ENCODE data around the gene LRRC32. TPM values are rescaled to one million over a fixed set of nuclear protein-coding genes. Genes with fewer than 3 reads are reported as not detected.

Gene LRRC32
- total and polyA plus RNA-seq, 2 experiments from 2014 or later: 0.42 to 0.58 TPM

DNA sequence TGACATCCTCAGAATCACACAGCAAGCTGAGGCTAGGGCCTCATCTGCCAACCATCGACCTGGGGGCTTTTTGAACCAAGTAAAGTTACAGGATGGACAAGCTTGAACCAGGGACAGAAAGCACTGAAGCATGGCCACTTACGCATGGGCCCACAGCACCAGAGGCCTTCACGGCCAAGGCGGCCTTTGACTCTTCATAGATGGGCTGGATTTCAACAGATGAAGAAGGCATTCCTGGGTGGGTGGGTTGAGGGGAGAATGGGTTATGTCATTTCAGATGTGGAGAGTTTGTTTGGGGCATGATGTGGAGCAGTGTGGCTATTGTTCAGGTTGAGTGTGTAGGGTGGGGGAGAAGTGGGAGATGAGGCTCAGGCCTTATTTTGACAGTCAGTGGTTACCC, 60.2 kb downstream of the LRRC32 start:
- H3K9me3 Mint-ChIP-seq: peaks cover 9% of the 10 kb centered on the region
- H3K4me1 Mint-ChIP-seq: peaks cover 22% of the 10 kb centered on the region
- Histone ChIP-seq H2AFZ (no peak overlapping the region), H3K4me2 (no peak overlapping the region), H3K79me2 (replicated peaks; ENCODE audit: insufficient read depth) (no peaks in the 10 kb centered on the region), H4K20me1 (replicated peaks; ENCODE audit: insufficient read depth) (no peaks in the 10 kb centered on the region), H3K9me2 (ENCODE audit: insufficient read depth) (no peaks in the 10 kb centered on the region), H3K4me1 (ENCODE audit: insufficient read depth) (no peaks in the 10 kb centered on the region), H3K27me3 (ENCODE audit: insufficient read depth) (no peaks in the 10 kb centered on the region), H3K36me3 (ENCODE audit: insufficient read depth) (no peaks in the 10 kb centered on the region), H3K4me3 (no peak overlapping the region), H3K27ac (ENCODE audit: low read depth) (no peak overlapping the region), H3F3A (replicated peaks; ENCODE audit: low read depth) (no peaks in the 10 kb centered on the region)
- DNase-seq (ENCODE audit: low spot score) (no peak), ATAC-seq (no peak)
- no peak overlapping the region for H3K27ac Mint-ChIP-seq
- TF ChIP-seq ZNF331 (CRISPR knock-in tag; IDR thresholded peaks at IDR 0.05; ENCODE audit: low read depth) (no peak), EZH2 (IDR thresholded peaks at IDR 0.05; ENCODE audit: low read depth, unreplicated experiment) (no peak), POLR2AphosphoS5 (IDR thresholded peaks at IDR 0.05; ENCODE audit: low read depth) (no peak), NANOG (IDR thresholded peaks at IDR 0.05; ENCODE audit: borderline replicate concordance) (no peak), STAT1 (IDR thresholded peaks at IDR 0.05; ENCODE audit: unreplicated experiment) (no peak)
- TF ChIP-seq, protein P1, sequence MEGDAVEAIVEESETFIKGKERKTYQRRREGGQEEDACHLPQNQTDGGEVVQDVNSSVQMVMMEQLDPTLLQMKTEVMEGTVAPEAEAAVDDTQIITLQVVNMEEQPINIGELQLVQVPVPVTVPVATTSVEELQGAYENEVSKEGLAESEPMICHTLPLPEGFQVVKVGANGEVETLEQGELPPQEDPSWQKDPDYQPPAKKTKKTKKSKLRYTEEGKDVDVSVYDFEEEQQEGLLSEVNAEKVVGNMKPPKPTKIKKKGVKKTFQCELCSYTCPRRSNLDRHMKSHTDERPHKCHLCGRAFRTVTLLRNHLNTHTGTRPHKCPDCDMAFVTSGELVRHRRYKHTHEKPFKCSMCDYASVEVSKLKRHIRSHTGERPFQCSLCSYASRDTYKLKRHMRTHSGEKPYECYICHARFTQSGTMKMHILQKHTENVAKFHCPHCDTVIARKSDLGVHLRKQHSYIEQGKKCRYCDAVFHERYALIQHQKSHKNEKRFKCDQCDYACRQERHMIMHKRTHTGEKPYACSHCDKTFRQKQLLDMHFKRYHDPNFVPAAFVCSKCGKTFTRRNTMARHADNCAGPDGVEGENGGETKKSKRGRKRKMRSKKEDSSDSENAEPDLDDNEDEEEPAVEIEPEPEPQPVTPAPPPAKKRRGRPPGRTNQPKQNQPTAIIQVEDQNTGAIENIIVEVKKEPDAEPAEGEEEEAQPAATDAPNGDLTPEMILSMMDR (conservative IDR thresholded peaks at IDR 0.05; ENCODE audit: low read depth in 2 of 2): no peak
- peaks cover 17% of the 10 kb centered on the region for H3K27me3 Mint-ChIP-seq (ENCODE audit: insufficient read depth, low read depth, poor library complexity)
- H3K4me3 Mint-ChIP-seq: no peak overlapping the region
- H3K36me3 Mint-ChIP-seq (ENCODE audit: low read depth): peaks cover 15% of the 10 kb centered on the region

DNA sequence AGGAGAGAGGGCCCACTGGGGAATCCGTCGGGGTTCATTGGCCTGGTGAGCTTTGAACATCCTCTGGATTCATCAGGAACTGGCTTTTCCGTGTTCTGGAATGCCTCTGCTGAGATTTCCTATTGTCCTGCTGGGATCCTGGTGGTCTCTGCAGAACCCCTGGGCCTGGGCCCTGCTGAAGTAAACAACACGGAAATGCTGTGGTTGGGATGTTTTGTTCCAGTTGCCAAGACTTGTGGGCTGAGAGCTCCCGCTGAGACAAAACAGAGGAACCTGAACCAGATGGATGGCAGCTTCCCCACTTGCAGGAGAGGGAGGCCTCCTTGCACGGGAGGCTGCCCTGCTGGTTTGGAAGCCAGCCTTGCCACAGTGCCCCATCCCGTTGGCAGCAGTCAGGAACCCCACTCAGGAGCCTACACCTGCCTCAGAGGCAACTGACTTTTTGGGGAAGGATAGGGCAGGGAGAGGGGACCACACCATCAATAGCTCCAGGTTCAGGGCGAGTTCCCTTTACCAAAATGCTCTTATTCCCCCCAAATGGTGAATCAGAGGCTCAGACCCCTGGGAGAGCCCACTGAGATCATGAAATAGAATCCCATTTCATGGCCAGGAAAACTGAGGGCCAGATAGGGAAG, 60.7 kb downstream of the LRRC32 start:
- no peak overlapping the region for H3K4me2 ChIP-seq
- H3K27me3 ChIP-seq (ENCODE audit: insufficient read depth): no peaks in the 10 kb centered on the region
- Mint-ChIP-seq H3K4me3 (no peak overlapping the region), H3K9me3 (peaks cover 9% of the 10 kb centered on the region), H3K4me1 (peaks cover 22% of the 10 kb centered on the region), H3K27me3 (ENCODE audit: insufficient read depth, low read depth, poor library complexity) (peaks cover 12% of the 10 kb centered on the region), H3K27ac (no peak overlapping the region), H3K36me3 (ENCODE audit: low read depth) (peaks cover 15% of the 10 kb centered on the region)
- no peak overlapping the region for H3K4me3 ChIP-seq
- H3K36me3 ChIP-seq (ENCODE audit: insufficient read depth): no peaks in the 10 kb centered on the region
- peak overlapping the region; percentile 84 for H2AFZ ChIP-seq
- H3F3A ChIP-seq (replicated peaks; ENCODE audit: low read depth): no peaks in the 10 kb centered on the region
- H3K27ac ChIP-seq (ENCODE audit: low read depth): no peak overlapping the region
- ATAC-seq (peak; percentile 67), DNase-seq (ENCODE audit: low spot score) (no peak)
- no peaks in the 10 kb centered on the region for H3K79me2 ChIP-seq (replicated peaks; ENCODE audit: insufficient read depth)
- no peaks in the 10 kb centered on the region for H3K4me1 ChIP-seq (ENCODE audit: insufficient read depth)
- H3K9me2 ChIP-seq (ENCODE audit: insufficient read depth): no peaks in the 10 kb centered on the region
- H4K20me1 ChIP-seq (replicated peaks; ENCODE audit: insufficient read depth): no peaks in the 10 kb centered on the region
- TF ChIP-seq ZNF114 (CRISPR knock-in tag; IDR thresholded peaks at IDR 0.05) (no peak), EZH2 (IDR thresholded peaks at IDR 0.05; ENCODE audit: low read depth, unreplicated experiment) (no peak), JUNB (IDR thresholded peaks at IDR 0.05; ENCODE audit: unreplicated experiment) (no peak), CREB1 (CRISPR knock-in tag; IDR thresholded peaks at IDR 0.05; ENCODE audit: low read depth) (no peak), POLR2AphosphoS5 (IDR thresholded peaks at IDR 0.05; ENCODE audit: low read depth) (no peak), STAT1 (IDR thresholded peaks at IDR 0.05; ENCODE audit: unreplicated experiment) (no peak), NANOG (IDR thresholded peaks at IDR 0.05; ENCODE audit: borderline replicate concordance) (no peak)
- TF ChIP-seq, protein P2, sequence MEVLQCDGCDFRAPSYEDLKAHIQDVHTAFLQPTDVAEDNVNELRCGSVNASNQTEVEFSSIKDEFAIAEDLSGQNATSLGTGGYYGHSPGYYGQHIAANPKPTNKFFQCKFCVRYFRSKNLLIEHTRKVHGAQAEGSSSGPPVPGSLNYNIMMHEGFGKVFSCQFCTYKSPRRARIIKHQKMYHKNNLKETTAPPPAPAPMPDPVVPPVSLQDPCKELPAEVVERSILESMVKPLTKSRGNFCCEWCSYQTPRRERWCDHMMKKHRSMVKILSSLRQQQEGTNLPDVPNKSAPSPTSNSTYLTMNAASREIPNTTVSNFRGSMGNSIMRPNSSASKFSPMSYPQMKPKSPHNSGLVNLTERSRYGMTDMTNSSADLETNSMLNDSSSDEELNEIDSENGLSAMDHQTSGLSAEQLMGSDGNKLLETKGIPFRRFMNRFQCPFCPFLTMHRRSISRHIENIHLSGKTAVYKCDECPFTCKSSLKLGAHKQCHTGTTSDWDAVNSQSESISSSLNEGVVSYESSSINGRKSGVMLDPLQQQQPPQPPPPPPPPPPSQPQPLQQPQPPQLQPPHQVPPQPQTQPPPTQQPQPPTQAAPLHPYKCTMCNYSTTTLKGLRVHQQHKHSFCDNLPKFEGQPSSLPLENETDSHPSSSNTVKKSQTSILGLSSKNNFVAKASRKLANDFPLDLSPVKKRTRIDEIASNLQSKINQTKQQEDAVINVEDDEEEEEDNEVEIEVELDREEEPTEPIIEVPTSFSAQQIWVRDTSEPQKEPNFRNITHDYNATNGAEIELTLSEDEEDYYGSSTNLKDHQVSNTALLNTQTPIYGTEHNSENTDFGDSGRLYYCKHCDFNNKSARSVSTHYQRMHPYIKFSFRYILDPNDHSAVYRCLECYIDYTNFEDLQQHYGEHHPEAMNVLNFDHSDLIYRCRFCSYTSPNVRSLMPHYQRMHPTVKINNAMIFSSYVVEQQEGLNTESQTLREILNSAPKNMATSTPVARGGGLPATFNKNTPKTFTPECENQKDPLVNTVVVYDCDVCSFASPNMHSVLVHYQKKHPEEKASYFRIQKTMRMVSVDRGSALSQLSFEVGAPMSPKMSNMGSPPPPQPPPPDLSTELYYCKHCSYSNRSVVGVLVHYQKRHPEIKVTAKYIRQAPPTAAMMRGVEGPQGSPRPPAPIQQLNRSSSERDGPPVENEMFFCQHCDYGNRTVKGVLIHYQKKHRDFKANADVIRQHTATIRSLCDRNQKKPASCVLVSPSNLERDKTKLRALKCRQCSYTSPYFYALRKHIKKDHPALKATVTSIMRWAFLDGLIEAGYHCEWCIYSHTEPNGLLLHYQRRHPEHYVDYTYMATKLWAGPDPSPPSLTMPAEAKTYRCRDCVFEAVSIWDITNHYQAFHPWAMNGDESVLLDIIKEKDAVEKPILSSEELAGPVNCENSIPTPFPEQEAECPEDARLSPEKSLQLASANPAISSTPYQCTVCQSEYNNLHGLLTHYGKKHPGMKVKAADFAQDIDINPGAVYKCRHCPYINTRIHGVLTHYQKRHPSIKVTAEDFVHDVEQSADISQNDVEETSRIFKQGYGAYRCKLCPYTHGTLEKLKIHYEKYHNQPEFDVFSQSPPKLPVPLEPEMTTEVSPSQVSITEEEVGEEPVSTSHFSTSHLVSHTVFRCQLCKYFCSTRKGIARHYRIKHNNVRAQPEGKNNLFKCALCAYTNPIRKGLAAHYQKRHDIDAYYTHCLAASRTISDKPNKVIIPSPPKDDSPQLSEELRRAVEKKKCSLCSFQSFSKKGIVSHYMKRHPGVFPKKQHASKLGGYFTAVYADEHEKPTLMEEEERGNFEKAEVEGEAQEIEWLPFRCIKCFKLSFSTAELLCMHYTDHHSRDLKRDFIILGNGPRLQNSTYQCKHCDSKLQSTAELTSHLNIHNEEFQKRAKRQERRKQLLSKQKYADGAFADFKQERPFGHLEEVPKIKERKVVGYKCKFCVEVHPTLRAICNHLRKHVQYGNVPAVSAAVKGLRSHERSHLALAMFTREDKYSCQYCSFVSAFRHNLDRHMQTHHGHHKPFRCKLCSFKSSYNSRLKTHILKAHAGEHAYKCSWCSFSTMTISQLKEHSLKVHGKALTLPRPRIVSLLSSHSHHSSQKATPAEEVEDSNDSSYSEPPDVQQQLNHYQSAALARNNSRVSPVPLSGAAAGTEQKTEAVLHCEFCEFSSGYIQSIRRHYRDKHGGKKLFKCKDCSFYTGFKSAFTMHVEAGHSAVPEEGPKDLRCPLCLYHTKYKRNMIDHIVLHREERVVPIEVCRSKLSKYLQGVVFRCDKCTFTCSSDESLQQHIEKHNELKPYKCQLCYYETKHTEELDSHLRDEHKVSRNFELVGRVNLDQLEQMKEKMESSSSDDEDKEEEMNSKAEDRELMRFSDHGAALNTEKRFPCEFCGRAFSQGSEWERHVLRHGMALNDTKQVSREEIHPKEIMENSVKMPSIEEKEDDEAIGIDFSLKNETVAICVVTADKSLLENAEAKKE (CRISPR knock-in tag; IDR thresholded peaks at IDR 0.05): no peak
- TF ChIP-seq, protein P3, sequence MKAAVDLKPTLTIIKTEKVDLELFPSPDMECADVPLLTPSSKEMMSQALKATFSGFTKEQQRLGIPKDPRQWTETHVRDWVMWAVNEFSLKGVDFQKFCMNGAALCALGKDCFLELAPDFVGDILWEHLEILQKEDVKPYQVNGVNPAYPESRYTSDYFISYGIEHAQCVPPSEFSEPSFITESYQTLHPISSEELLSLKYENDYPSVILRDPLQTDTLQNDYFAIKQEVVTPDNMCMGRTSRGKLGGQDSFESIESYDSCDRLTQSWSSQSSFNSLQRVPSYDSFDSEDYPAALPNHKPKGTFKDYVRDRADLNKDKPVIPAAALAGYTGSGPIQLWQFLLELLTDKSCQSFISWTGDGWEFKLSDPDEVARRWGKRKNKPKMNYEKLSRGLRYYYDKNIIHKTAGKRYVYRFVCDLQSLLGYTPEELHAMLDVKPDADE (IDR thresholded peaks at IDR 0.05): no peak
